Activated CD4-positive, alpha-beta memory T cell treated with anti-CD3 and anti-CD28 coated beads for 36 hours (primary cell): ENCODE measurements around the gene ATP1A3. TPM values are rescaled to one million over a fixed set of nuclear protein-coding genes. Genes with fewer than 3 reads are reported as not detected.

Experiments used
- CTCF ChIA-PET: fragments of 350-600 bp; sonication (Branson Sonifier 250); formaldehyde crosslinking; loops from one replicate; lab custom pipeline; 2021; ENCODE audit warnings: antibody characterized with exemption, inconsistent platforms; lab: Charles Lee
- POLR2A ChIA-PET: fragments of 350-600 bp; sonication (Branson Sonifier 250); formaldehyde crosslinking; loops from one replicate; lab custom pipeline; 2021; ENCODE audit warnings: antibody characterized with exemption; lab: Charles Lee
- DNase-seq: peaks from one replicate; pipeline ENCODE4 v3.0.0-alpha.2; 2020
- H3K27ac Mint-ChIP-seq: one replicate; pipeline ENCODE4 v1.8.0; 2021; ENCODE audit warnings: mixed read lengths
- H3K27me3 Mint-ChIP-seq: one replicate; pipeline ENCODE4 v1.8.0; 2021; ENCODE audit warnings: mixed read lengths
- H3K36me3 Mint-ChIP-seq: one replicate; pipeline ENCODE4 v1.8.0; 2021; ENCODE audit warnings: mixed read lengths
- H3K4me1 Mint-ChIP-seq: one replicate; pipeline ENCODE4 v1.8.0; 2021; ENCODE audit warnings: low read depth, mixed read lengths
- H3K4me3 Mint-ChIP-seq: one replicate; pipeline ENCODE4 v1.8.0; 2021; ENCODE audit warnings: mild to moderate bottlenecking, mixed read lengths
- H3K9me3 Mint-ChIP-seq: one replicate; pipeline ENCODE4 v1.8.0; 2021; ENCODE audit warnings: mixed read lengths
- intact Hi-C: fragments of 100-400 bp; cut with micrococcal nuclease; formaldehyde crosslinking; loops from one replicate; pipeline ENCODE4 v1.15.1; 2023
- total RNA-seq, 2 experiments: library from RNA; stranded (reverse); gene quantifications; one replicate each; pipeline ENCODE4 v1.2.3, GENCODE V29; 2021

Gene ATP1A3
- total RNA-seq, 2 experiments from 2014 or later: 0.64 to 0.85 TPM

DNA sequence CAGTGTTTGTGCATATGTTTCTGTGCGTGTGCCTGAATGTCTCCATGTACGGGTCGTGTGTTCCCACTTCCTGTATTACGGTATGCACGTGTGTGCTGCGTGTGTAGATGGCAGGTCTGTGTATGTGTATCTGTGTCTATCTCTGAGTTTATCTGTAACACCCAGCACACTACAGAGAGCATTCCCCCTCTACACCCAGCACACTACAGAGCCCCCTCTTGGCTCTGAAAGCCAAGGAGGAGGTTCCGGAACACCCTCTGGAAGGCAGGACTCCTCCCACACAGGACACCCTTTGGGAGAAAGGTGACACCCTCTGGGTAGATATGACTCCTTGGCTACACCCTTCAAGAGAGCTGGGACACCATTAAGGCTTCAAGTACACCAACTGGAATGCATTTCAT lies 63.7 kb downstream of the ATP1A3 start:
- H3K9me3 Mint-ChIP-seq: no peaks in the 10 kb centered on the region
- H3K27ac Mint-ChIP-seq: no peak overlapping the region
- ChIA-PET POLR2A (no interaction called here), CTCF (interaction anchor here (1.1 to 1.3 kb wide), 2 partner anchors 55 to 138 kb away, joined by 3 to 5 read pairs; no protein-coding TSS in a partner anchor)
- no peak overlapping the region for H3K4me3 Mint-ChIP-seq
- intact Hi-C loops: no loop called here
- H3K27me3 Mint-ChIP-seq: peaks cover 1% of the 10 kb centered on the region
- H3K4me1 Mint-ChIP-seq: peaks cover 27% of the 10 kb centered on the region
- no peak for DNase-seq
- H3K36me3 Mint-ChIP-seq: no peaks in the 10 kb centered on the region

DNA sequence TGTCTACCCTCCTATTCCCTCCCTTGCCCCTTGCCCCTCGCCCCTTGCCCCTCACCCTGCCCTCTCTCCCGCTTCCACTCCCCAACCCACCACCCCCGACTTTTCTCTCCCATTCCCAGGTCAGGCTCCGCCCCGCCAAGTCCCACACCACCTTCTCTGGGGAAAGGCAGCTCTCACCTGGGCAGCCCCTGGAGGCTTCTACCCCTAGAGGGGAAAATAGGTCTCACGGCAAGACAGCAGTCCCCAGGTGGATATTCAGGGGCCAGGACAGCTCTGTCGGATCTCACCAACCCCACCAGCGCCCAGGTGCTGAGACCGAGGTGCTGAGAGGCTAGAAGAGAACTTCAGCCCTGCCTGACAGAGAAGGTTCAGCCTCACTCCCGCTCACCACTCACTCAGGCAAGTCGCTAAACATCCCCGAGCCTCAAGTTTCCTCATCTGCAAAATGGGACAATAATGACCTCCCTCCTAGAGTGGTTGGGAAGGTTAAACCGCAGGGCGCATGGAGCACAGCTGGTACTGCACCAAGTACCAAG lies 64.4 kb downstream of the ATP1A3 start:
- Mint-ChIP-seq H3K9me3 (no peaks in the 10 kb centered on the region), H3K4me1 (peaks cover 20% of the 10 kb centered on the region), H3K4me3 (no peak overlapping the region), H3K36me3 (no peaks in the 10 kb centered on the region), H3K27ac (no peak overlapping the region), H3K27me3 (no peaks in the 10 kb centered on the region)
- no peak for DNase-seq
- intact Hi-C loops: loop anchor here (2.0 kb wide), 2 partner anchors 15 to 59 kb away; no protein-coding TSS in a partner anchor
- POLR2A ChIA-PET: no interaction called here
- CTCF ChIA-PET: interaction anchor here (0.6 to 2.0 kb wide), 5 partner anchors 14 to 137 kb away, joined by 3 to 5 read pairs (median 3); partner anchors contain the start of gene RPS19

DNA sequence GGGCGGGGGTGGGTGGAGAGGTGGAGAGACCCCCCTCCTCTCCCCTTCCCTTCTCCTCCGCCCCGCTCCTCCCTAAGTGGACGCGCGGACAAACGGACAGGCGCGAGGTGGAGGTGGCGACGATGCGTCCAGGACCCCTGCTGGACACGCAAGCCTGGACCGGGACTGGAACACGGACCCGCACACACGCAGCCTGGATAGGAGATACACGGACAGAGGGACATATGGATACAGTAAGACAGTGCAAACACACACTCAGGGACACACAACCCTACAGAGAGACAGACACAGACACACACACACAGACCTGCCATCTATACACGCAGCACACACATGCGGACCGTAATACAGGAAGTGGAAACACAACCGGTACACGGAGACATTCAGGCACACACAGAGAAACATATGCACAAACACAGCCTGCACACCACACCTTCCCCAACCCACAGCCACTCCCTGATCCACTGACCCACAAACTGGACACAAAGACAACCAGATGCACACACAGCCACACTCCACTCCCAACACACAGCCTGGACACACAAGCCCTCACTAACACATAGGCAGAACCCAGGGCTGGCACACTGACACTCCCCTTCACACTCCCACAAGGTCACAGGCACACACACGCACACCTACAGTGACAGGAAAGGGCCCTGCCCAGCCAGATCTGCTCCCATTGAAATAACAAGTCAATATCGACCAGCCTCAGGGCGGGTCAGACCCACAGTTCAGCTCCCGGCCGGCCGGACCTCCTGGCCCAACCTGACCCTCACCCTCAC lies 65.1 kb downstream of the ATP1A3 start:
- Mint-ChIP-seq H3K4me3 (peak overlapping the region; percentile 77), H3K27me3 (no peaks in the 10 kb centered on the region), H3K9me3 (no peaks in the 10 kb centered on the region), H3K36me3 (no peaks in the 10 kb centered on the region), H3K27ac (peak overlapping the region; percentile 43), H3K4me1 (peaks cover 16% of the 10 kb centered on the region)
- peak; percentile 51 for DNase-seq
- ChIA-PET POLR2A (interaction anchor here (1.0 kb wide), 1 partner anchor 54 kb away, joined by 3 read pairs; no protein-coding TSS in a partner anchor), CTCF (interaction anchor here (1.0 to 2.0 kb wide), 4 partner anchors 10 to 69 kb away, joined by 3 to 4 read pairs (median 4); partner anchors contain the start of gene RPS19)
- intact Hi-C loops: loop anchor here (2.0 kb wide), 2 partner anchors 16 to 58 kb away; no protein-coding TSS in a partner anchor

DNA sequence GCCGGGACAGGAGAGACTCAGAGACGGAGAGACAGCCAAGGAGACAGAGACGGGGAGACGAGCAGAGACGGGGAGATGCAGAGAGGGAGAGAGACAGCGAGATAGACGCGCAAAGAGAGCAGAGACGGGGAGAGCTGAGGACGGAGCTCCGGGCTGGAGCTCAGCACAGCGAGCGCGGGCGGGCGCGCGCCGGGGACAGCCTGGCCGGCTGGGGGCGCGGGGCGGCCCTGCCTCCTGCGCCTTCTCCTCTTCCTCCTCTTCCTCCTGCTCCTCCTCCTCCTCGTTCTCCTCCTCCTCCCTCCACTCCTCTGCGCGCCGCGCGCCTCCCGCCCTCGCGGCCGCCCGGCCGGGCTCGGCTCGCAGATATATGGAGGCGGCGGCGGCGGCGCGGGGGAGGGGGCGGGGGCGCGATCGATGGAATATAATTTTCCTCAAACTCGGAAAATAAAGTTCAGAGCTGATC lies 65.8 kb downstream of the ATP1A3 start, which contains the start of gene ERFL:
Gene ERFL (minus strand): TSS at position 229 of the 463 bp plus-strand sequence. CDS start 15,530 bp downstream, outside the sequence.
- DNase-seq: no peak
- peak within 1 kb of the TSS; percentile 43 for H3K27ac Mint-ChIP-seq
- ChIA-PET CTCF (interaction anchor here (0.6 to 2.0 kb wide), 5 partner anchors 9 to 68 kb away, joined by 3 to 4 read pairs (median 3); partner anchors contain the start of gene RPS19), POLR2A (interaction anchor here (1.0 to 1.1 kb wide), 2 partner anchors 42 to 53 kb away, joined by 3 read pairs; no protein-coding TSS in a partner anchor)
- intact Hi-C loops: loop anchor here (2.0 kb wide), 2 partner anchors 17 to 57 kb away; no protein-coding TSS in a partner anchor
- H3K27me3 Mint-ChIP-seq: no peaks in the 10 kb centered on the region
- H3K36me3 Mint-ChIP-seq: no peaks in the 10 kb centered on the region
- H3K4me1 Mint-ChIP-seq: peaks cover 15% of the 10 kb centered on the region
- H3K9me3 Mint-ChIP-seq: no peaks in the 10 kb centered on the region
- peak within 1 kb of the TSS; percentile 80 for H3K4me3 Mint-ChIP-seq

DNA sequence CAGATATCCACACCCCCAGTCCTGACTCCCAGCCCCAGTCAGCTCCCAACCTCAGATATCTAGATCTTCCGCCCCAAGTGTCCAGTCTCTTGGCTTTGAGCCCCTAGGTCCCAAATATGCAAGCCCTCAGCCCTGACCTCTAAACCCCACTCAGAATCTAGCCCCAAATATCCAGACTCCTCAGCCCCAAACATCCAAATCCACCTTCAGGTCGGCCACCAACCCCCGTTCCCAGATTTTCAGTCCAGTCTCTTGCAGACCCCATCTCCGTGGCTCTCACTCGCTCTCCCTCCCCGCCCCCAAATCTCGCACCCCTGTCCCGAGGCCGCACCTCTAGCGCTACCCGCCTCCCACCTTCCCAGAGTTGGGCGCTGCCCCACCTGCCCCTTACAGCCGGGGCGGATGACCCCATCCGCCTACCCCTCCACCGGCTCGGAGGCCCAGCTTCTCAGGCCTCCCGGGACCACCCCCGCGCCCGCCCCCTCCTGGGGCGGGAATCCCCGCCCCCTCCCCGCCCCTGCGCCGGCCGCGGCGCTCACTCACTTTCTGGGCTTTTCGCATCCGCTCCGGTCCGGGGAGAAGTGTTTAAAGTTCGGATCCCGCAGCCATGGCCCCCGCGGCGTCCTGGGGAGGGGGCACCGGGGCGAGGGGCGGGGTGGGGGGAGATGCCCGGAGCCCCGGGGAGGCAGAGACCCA lies 66.4 kb downstream of the ATP1A3 start:
- no peaks in the 10 kb centered on the region for H3K36me3 Mint-ChIP-seq
- no peak overlapping the region for H3K27ac Mint-ChIP-seq
- no peaks in the 10 kb centered on the region for H3K9me3 Mint-ChIP-seq
- DNase-seq: no peak
- POLR2A ChIA-PET: interaction anchor here (1.0 to 1.1 kb wide), 2 partner anchors 41 to 52 kb away, joined by 3 read pairs; no protein-coding TSS in a partner anchor
- intact Hi-C loops: loop anchor here (2.0 kb wide), 2 partner anchors 17 to 57 kb away; no protein-coding TSS in a partner anchor
- H3K27me3 Mint-ChIP-seq: no peaks in the 10 kb centered on the region
- CTCF ChIA-PET: interaction anchor here (0.6 to 2.0 kb wide), 5 partner anchors 8 to 68 kb away, joined by 3 to 4 read pairs (median 3); partner anchors contain the start of gene RPS19
- H3K4me3 Mint-ChIP-seq: peak overlapping the region; percentile 80
- H3K4me1 Mint-ChIP-seq: peaks cover 17% of the 10 kb centered on the region

DNA sequence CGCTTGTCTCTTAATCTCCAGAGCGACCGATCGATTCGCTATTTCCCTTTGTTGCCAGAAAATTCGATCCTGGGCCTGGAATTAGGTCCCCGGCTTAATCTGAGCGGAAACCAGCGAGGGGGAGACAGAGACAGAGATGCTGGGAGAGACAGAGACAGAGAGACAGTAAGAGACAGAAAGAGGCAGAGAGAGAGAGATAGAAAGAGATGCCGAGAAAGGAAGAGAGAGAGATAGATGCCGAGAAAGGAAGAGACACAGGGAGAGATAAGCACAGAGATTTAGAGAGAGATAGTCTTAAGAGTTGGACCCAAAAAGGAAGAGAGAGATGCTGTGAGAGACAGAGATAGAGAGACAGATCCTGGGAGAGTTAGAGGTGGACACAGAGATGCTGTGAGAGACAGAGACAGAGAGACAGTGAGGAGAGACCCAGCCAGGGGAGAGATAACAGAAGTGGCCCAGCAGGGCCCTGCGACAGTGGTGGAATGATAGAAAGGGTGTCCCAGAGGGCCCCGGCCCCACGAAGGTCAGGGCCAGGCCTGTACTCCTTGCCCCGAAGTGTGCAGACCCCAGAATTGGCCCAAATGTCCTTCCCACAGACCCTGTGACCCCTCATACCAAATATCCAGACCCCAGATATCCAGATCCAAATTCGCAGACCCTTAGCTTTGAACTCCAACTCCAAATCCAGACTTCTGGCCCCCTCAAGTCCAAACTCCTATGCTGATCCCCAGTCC lies 67.1 kb downstream of the ATP1A3 start:
- Mint-ChIP-seq H3K4me3 (no peak overlapping the region), H3K9me3 (no peaks in the 10 kb centered on the region), H3K27me3 (no peaks in the 10 kb centered on the region), H3K27ac (no peak overlapping the region), H3K4me1 (peaks cover 22% of the 10 kb centered on the region), H3K36me3 (no peaks in the 10 kb centered on the region)
- no peak for DNase-seq
- CTCF ChIA-PET: interaction anchor here (1.1 kb wide), 1 partner anchor 40 kb away, joined by 3 read pairs; no protein-coding TSS in a partner anchor
- intact Hi-C loops: no loop called here
- POLR2A ChIA-PET: interaction anchor here (1.1 kb wide), 1 partner anchor 40 kb away, joined by 3 read pairs; no protein-coding TSS in a partner anchor

DNA sequence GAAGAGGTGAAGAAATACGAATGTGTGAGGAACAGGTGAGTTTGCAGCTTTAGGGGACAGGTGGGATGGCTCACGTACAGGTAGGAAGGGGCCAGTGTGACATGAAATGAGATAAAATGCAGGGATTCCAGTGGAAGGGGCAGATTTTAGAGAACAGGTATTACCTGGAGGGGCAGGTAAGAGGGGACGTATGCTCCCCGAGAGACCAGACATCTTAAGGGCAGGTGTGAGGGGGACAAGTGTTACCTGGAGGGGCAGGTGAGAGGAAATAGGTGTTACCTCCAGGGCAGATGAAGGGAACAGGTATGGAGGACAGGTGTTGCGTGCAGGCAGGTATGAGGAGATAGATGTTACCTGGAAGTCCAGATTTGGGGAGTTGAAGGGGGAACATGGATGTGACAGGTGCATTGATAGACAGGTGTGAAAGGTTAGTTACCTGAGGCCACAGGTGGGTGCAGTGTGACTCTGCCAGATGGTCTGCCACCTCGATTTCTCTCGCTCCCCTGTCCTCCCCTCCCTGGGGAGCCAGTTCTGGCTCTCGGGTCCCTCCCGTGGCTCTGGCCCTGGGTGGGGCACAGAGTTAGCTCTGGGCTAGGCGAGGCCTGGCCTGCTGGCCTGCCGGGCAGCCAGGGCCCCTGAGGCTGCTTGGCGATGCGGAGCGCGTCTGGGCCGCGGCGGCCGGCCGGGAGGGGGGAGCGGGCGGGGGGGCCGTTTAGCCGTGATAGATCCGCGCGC lies 67.8 kb downstream of the ATP1A3 start:
- Mint-ChIP-seq H3K4me1 (peaks cover 24% of the 10 kb centered on the region), H3K27ac (no peak overlapping the region), H3K4me3 (no peak overlapping the region), H3K9me3 (no peaks in the 10 kb centered on the region), H3K36me3 (no peaks in the 10 kb centered on the region), H3K27me3 (no peaks in the 10 kb centered on the region)
- POLR2A ChIA-PET: no interaction called here
- CTCF ChIA-PET: interaction anchor here (0.6 kb wide), 1 partner anchor 8 kb away, joined by 3 read pairs; no protein-coding TSS in a partner anchor
- DNase-seq: no peak
- intact Hi-C loops: no loop called here

DNA sequence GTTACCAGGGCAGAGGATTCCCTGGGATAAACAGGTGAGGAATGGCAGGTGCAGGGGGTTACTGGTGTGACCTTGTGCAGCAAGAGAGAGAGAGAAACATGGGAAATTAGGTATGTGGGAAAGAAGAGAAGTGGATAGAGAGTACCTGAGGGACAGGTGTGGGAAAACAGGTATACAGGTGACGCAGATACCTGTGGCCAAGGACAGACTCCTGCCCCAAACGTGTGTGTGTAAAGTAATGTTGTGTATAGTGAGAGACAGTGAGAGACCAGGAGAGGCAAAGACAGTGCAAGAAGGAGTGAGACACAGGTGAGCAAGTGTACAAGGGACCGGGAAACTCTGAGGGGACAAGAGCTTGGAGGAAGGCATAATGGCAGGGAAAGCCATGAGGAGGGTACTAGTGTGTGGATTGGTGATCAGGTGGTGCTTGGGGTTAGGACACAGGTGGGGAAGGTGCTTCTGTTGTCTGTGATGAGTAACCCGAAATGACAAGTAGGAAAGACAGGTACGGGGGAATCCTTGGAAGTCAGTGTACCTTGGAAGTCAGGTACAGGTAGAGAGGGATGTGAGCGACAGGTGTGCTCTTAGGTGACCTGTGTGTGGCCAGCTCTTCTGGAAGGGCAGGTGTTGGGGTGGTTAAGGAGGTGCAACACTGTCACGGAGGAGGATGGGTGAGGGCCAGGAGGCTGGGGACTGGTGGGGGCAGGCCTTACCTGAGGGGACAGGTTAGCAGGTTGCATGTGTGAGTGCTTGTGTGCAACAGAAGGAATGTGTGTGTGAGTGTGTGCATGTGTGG lies 68.6 kb downstream of the ATP1A3 start:
- H3K9me3 Mint-ChIP-seq: no peaks in the 10 kb centered on the region
- H3K36me3 Mint-ChIP-seq: no peaks in the 10 kb centered on the region
- no peaks in the 10 kb centered on the region for H3K27me3 Mint-ChIP-seq
- H3K27ac Mint-ChIP-seq: no peak overlapping the region
- CTCF ChIA-PET: interaction anchor here (0.6 to 1.5 kb wide), 3 partner anchors 9 to 52 kb away, joined by 3 read pairs; no protein-coding TSS in a partner anchor
- no peak for DNase-seq
- H3K4me1 Mint-ChIP-seq: peaks cover 24% of the 10 kb centered on the region
- intact Hi-C loops: no loop called here
- POLR2A ChIA-PET: no interaction called here
- no peak overlapping the region for H3K4me3 Mint-ChIP-seq

DNA sequence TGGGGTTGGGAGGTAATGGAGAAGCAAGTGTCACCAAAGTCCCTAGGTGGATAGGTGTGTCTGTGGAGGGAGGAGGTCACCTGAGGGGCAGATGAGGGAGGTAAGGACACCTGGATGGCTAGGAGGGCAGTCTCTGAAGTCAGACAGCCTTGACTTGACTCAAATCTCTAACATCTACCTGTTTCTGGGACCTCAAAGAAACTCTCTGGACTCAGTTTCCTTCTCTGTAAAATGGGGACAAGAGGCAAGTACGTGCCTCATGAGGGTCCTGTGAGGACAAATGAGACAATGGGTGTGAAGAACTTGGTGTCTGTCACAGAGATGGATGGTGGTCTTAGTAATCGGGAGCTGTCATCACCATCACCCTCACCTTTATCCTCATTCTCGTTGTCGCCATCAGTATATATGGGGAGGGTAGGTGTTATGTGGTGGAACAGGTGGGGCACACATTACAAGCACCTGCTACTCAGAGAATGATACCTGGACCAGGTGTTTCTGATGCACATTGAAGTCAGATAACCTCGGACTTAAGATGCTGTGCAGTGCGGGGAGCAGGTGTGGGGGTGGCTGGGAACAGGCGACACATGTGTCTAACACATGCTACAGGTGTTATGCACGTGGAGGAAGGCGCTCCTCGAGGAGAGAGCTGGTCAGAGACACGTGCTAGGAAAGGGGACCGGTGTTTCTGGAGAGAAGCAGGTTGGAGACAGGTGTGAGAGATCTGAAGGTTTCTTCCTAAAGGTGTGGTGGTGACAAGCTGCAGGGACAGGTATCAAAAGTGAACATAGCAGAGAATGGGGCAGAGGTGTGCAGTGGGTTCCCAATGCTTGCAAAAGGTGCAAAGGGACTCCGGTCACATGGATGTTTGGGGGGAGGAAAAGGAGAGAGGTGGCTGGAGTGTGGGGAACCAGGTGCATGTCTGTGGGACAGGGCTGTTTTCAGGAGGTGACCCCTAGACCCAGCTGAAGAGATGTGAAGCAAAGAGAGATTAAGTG lies 69.6 kb downstream of the ATP1A3 start:
- DNase-seq: no peak
- Mint-ChIP-seq H3K4me3 (no peak overlapping the region), H3K36me3 (no peaks in the 10 kb centered on the region), H3K27me3 (no peaks in the 10 kb centered on the region), H3K27ac (no peak overlapping the region), H3K9me3 (no peaks in the 10 kb centered on the region), H3K4me1 (peaks cover 20% of the 10 kb centered on the region)
- intact Hi-C loops: no loop called here
- ChIA-PET CTCF (interaction anchor here (0.9 to 1.5 kb wide), 2 partner anchors 28 to 51 kb away, joined by 3 read pairs; no protein-coding TSS in a partner anchor), POLR2A (no interaction called here)
